Measurements from ENCODE around the gene DECR2.

GRCh38 chr16:456891-457483 lies 55.3 kb downstream of the DECR2 start:
- TF ChIP-seq CTCF (conservative IDR thresholded peaks at IDR 0.05; ENCODE audit: low read length), result no peak
- TF ChIP-seq EZH2phosphoT487 (IDR thresholded peaks at IDR 0.05; ENCODE audit: borderline replicate concordance), result no peak

Data from Loucy (cell line).